Naive thymus-derived CD4-positive, alpha-beta T cell (primary cell): ENCODE results near the gene HOXC5. TPM values are rescaled to one million over a fixed set of nuclear protein-coding genes. Genes with fewer than 3 reads are reported as not detected.
A peak's percentile ranks its signal among the peaks of the same experiment; 100 is the strongest.

ENCODE experiments used
- ATAC-seq: fragments of 150-1000 bp; cut with Tn5 transposase; 2 replicates; pipeline ENCODE4 v1.10.0; 2021; ENCODE audit warnings: mild to moderate bottlenecking, moderate library complexity
- CTCF ChIA-PET: fragments of 350-600 bp; sonication (Branson Sonifier 250); formaldehyde crosslinking; loops from one replicate; lab custom pipeline; 2021; ENCODE audit warnings: antibody characterized with exemption; lab: Charles Lee
- POLR2A ChIA-PET: fragments of 350-600 bp; sonication (Branson Sonifier 250); formaldehyde crosslinking; loops from one replicate; lab custom pipeline; 2021; ENCODE audit warnings: antibody characterized with exemption, inconsistent platforms; lab: Charles Lee
- DNase-seq, 9 donors: peaks; one replicate each; pipeline versions ENCODE4 v3.0.0 to v3.0.0-alpha.2; 2020 to 2022; ENCODE audit warnings: mixed read lengths in 1 of 9
- H3K27ac ChIP-seq: one replicate; pipeline ENCODE4 v1.7.0; 2013; ENCODE audit warnings: mild to moderate bottlenecking, low read depth, low read length, moderate library complexity
- H3K27me3 ChIP-seq, 2 donors: one replicate each; pipeline ENCODE4 v1.7.0; 2013; ENCODE audit warnings: low read length in 2 of 2, mild to moderate bottlenecking in 2 of 2, moderate library complexity in 2 of 2; ENCODE audit not compliant: control insufficient read depth in 2 of 2, insufficient read depth in 2 of 2
- H3K36me3 ChIP-seq, 3 experiments: 1 replicate in 2 of 3; 2 replicates in 1 of 3; pipeline ENCODE4 v1.7.0; 2013; ENCODE audit warnings: low read length in 3 of 3, mild to moderate bottlenecking in 3 of 3, moderate library complexity in 1 of 3; ENCODE audit not compliant: insufficient read depth in 3 of 3, control insufficient read depth in 2 of 3
- H3K4me1 ChIP-seq, 2 donors: one replicate each; pipeline ENCODE4 v1.7.0; 2013; ENCODE audit warnings: low read length in 2 of 2, mild to moderate bottlenecking in 2 of 2, moderate library complexity in 1 of 2; ENCODE audit not compliant: control insufficient read depth in 2 of 2, insufficient read depth in 2 of 2
- H3K4me3 ChIP-seq: 2 replicates; pipeline ENCODE4 v1.7.0; 2013; ENCODE audit warnings: mild to moderate bottlenecking, low read length
- H3K9me3 ChIP-seq, 3 experiments: 1 replicate in 2 of 3; 2 replicates in 1 of 3; pipeline ENCODE4 v1.7.0; 2013; ENCODE audit warnings: low read length in 3 of 3; ENCODE audit not compliant: control insufficient read depth in 2 of 3
- H3K27ac Mint-ChIP-seq, 9 donors: one replicate each; pipeline ENCODE4 v1.8.0; 2020 to 2022; ENCODE audit warnings: mixed read lengths in 9 of 9, mild to moderate bottlenecking in 8 of 9, moderate library complexity in 5 of 9, inconsistent platforms in 2 of 9
- H3K27me3 Mint-ChIP-seq, 5 donors: one replicate each; pipeline ENCODE4 v1.8.0; 2021 to 2022; ENCODE audit warnings: mixed read lengths in 5 of 5, mild to moderate bottlenecking in 1 of 5
- H3K36me3 Mint-ChIP-seq, 5 donors: one replicate each; pipeline ENCODE4 v1.8.0; 2020 to 2022; ENCODE audit warnings: mixed read lengths in 5 of 5, mild to moderate bottlenecking in 3 of 5, inconsistent platforms in 1 of 5
- H3K4me1 Mint-ChIP-seq, 7 donors: one replicate each; pipeline ENCODE4 v1.8.0; 2020 to 2022; ENCODE audit warnings: mixed read lengths in 7 of 7, mild to moderate bottlenecking in 3 of 7, inconsistent platforms in 1 of 7
- H3K4me3 Mint-ChIP-seq, 10 donors: one replicate each; pipeline ENCODE4 v1.8.0; 2020 to 2022; ENCODE audit warnings: mild to moderate bottlenecking in 10 of 10, mixed read lengths in 10 of 10, moderate library complexity in 6 of 10, inconsistent platforms in 2 of 10
- H3K9me3 Mint-ChIP-seq, 11 donors: one replicate each; pipeline ENCODE4 v1.8.0; 2020 to 2022; ENCODE audit warnings: mixed read lengths in 11 of 11, mild to moderate bottlenecking in 4 of 11, inconsistent platforms in 1 of 11, moderate library complexity in 1 of 11
- intact Hi-C, 2 donors: fragments of 100-400 bp; cut with micrococcal nuclease; formaldehyde crosslinking; loops; one replicate each; pipeline ENCODE4 v1.15.1; 2023
- polyA plus RNA-seq, 2 donors: library from polyadenylated mRNA; unstranded; fragments of 300-500 nt; fragmentation: Illumina TruSeq; gene quantifications; one replicate each; pipeline ENCODE4 v1.2.3, GENCODE V29; 2021
- total RNA-seq, 6 experiments: library from RNA in 5 of 6; stranded (reverse) in 5 of 6; gene quantifications; 1 replicate in 5 of 6; 2 replicates in 1 of 6; pipeline ENCODE4 v1.2.3 and lab custom pipeline; 2021 to 2026

Gene HOXC5
- total and polyA plus RNA-seq, 7 experiments from 2014 or later = not detected

DNA sequence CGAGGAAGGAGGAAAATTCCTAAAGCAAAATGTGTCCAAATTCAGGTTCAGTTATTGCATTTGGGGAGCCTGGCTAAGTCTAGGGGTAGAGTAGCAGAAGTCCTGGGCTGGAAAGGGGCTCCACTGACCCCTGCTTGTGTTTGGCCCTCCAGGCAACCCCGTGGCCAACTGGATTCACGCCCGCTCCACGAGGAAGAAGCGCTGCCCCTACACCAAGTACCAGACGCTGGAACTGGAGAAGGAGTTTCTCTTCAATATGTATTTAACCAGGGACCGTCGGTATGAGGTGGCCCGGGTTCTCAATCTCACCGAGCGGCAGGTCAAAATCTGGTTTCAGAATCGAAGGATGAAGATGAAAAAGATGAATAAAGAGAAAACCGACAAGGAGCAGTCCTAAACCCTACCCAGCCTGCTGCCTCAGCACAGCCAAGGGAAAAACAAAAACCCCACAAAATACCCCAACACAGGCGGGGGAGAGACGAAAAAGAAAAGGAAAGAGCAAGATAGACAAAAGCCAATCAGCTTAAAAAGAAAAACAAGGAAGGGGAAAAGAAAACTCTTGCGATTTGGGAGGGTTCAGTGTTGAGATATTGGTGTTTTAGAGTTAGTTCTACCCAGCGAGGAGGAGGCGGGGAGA lies 30.5 kb upstream of the HOXC5 start:
- H3K27ac Mint-ChIP-seq = peak overlapping the region in 2 of 9 donors; percentile 18 to 73
- no peak overlapping the region for H3K4me3 Mint-ChIP-seq

DNA sequence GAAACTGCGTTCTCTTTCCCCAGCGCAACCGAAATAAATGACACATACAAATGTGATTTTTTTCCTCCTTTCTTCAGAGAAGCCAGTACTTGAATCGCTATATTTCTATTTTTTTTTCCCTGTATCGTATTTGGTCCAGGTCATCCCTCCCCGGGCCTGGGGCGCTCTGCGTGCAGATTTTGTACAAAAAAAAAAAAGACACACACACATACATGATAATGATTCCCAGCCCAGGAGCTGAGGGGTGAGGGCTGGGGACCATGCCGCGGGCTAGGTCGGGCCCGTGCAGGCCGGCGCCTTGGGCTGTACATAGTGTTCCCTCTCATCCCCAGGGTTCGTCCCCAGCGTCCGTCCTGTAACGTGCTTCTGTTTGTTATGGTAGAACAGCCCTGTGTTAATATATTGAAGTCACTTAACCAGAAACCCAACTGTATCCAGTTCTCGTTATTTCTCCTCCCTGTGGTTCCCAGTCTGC lies 29.9 kb upstream of the HOXC5 start:
- Histone ChIP-seq H3K4me3 (no peak overlapping the region), H3K4me1 (peaks cover 11 to 21% of the 10 kb centered on the region in 2 donors), H3K9me3 (no peaks in the 10 kb centered on the region), H3K36me3 (no peaks in the 10 kb centered on the region), H3K27ac (no peak overlapping the region), H3K27me3 (peaks cover 31 to 80% of the 10 kb centered on the region in 2 donors)
- DNase-seq = no peak
- H3K9me3 Mint-ChIP-seq = peaks cover 0 to 2% (median 0%) of the 10 kb centered on the region in 11 donors
- CTCF ChIA-PET = interaction anchor here (1.0 kb wide), 1 partner anchor 205 kb away, joined by 5 read pairs; no protein-coding TSS in a partner anchor
- no peak overlapping the region for H3K4me3 Mint-ChIP-seq
- intact Hi-C loops = loop anchor here in 1 of 2 donors (2.0 to 10.0 kb wide), 2 partner anchors 14 to 372 kb away; no protein-coding TSS in a partner anchor
- peaks cover 91 to 99% (median 93%) of the 10 kb centered on the region in 5 donors for H3K27me3 Mint-ChIP-seq
- no peaks in the 10 kb centered on the region for H3K36me3 Mint-ChIP-seq
- no peak for ATAC-seq
- POLR2A ChIA-PET = no interaction called here
- peaks cover 7 to 41% (median 22%) of the 10 kb centered on the region in 7 donors for H3K4me1 Mint-ChIP-seq
- no peak overlapping the region for H3K27ac Mint-ChIP-seq

More for the DNA sequence above, 30.5 kb upstream of the HOXC5 start:
- Histone ChIP-seq H3K4me3 (no peak overlapping the region), H3K4me1 (peaks cover 11 to 23% of the 10 kb centered on the region in 2 donors), H3K27me3 (peaks cover 32 to 82% of the 10 kb centered on the region in 2 donors), H3K9me3 (no peaks in the 10 kb centered on the region), H3K27ac (no peak overlapping the region), H3K36me3 (no peaks in the 10 kb centered on the region)
- CTCF ChIA-PET = interaction anchor here (1.0 kb wide), 1 partner anchor 205 kb away, joined by 5 read pairs; no protein-coding TSS in a partner anchor
- Mint-ChIP-seq H3K27me3 (peaks cover 91 to 99% (median 93%) of the 10 kb centered on the region in 5 donors), H3K4me1 (peaks cover 12 to 47% (median 26%) of the 10 kb centered on the region in 7 donors), H3K9me3 (peaks cover 0 to 2% (median 0%) of the 10 kb centered on the region in 11 donors), H3K36me3 (peaks cover 0 to 2% (median 0%) of the 10 kb centered on the region in 5 donors)
- intact Hi-C loops = loop anchor here in 1 of 2 donors (2.0 to 10.0 kb wide), 2 partner anchors 14 to 372 kb away; no protein-coding TSS in a partner anchor
- no peak for DNase-seq
- ATAC-seq = no peak
- POLR2A ChIA-PET = no interaction called here

GRCh38 chr12:54003625-54004024 lies 29.2 kb upstream of the HOXC5 start:
- Histone ChIP-seq H3K9me3 (no peaks in the 10 kb centered on the region), H3K36me3 (no peaks in the 10 kb centered on the region), H3K4me1 (peaks cover 11 to 21% of the 10 kb centered on the region in 2 donors), H3K27ac (no peak overlapping the region), H3K4me3 (no peak overlapping the region), H3K27me3 (peaks cover 29 to 78% of the 10 kb centered on the region in 2 donors)
- Mint-ChIP-seq H3K36me3 (no peaks in the 10 kb centered on the region), H3K4me1 (peaks cover 6 to 44% (median 22%) of the 10 kb centered on the region in 7 donors), H3K27ac (peak overlapping the region in 2 of 9 donors; percentile 4 to 60), H3K9me3 (peaks cover 0 to 2% (median 0%) of the 10 kb centered on the region in 11 donors), H3K4me3 (no peak overlapping the region), H3K27me3 (peaks cover 90 to 99% (median 93%) of the 10 kb centered on the region in 5 donors)
- ChIA-PET CTCF (interaction anchor here (0.6 to 7.0 kb wide), 3 partner anchors 188 to 258 kb away, joined by 3 to 71 read pairs (median 55); partner anchors contain the start of gene SMUG1), POLR2A (no interaction called here)
- intact Hi-C loops = loop anchor here in 1 of 2 donors (2.0 to 10.0 kb wide), 2 partner anchors 13 to 371 kb away; no protein-coding TSS in a partner anchor
- DNase-seq = no peak
- no peak for ATAC-seq

DNA sequence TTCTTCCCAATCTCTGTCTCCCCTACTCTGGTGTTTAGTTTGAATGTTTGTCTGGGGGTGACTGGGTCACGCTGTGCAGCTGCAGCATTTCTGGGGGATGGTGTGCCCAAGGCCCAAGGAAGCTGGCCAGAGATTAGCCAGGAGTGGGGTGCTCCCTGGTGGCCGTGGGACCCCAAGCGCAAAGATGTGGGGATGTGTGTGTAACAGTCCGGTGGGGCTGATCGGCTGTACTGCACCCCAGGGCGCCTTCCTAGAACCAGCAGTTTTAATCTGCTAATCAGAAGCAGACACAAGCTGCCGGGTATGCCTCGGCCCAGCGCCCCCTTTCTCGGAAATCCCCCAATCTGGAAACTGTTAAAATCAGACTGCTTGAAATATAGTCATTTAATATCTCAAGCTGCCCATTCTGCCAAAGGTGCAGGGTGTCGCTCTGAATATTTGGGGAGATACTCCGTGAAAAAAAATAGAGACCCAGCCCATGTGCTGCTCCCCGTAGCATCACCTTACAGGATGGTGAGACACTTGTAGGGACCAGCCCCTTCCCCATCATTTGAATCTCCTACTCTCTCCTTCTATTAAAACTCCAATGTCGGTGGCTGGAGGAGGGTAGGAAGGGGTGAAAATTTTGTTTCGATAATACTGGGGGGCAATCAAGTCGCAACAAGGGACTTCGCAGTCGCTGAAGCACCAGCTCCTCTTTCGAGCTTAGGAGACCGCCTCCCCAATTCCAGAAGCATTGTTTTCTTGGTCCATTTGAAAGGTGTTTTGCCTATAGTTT lies 28.6 kb upstream of the HOXC5 start:
- peaks cover 0 to 2% (median 0%) of the 10 kb centered on the region in 11 donors for H3K9me3 Mint-ChIP-seq
- H3K27me3 Mint-ChIP-seq = peaks cover 86 to 97% (median 90%) of the 10 kb centered on the region in 5 donors
- CTCF ChIA-PET = interaction anchor here (0.6 to 7.0 kb wide), 6 partner anchors 187 to 258 kb away, joined by 3 to 71 read pairs (median 24); partner anchors contain the start of gene SMUG1
- no peaks in the 10 kb centered on the region for H3K36me3 Mint-ChIP-seq
- Histone ChIP-seq H3K27ac (no peak overlapping the region), H3K27me3 (peaks cover 24 to 75% of the 10 kb centered on the region in 2 donors), H3K4me1 (peaks cover 11 to 24% of the 10 kb centered on the region in 2 donors), H3K36me3 (no peaks in the 10 kb centered on the region), H3K9me3 (no peaks in the 10 kb centered on the region), H3K4me3 (no peak overlapping the region)
- DNase-seq = no peak
- peaks cover 6 to 48% (median 24%) of the 10 kb centered on the region in 7 donors for H3K4me1 Mint-ChIP-seq
- no peak for ATAC-seq
- peak overlapping the region in 1 of 10 donors; percentile 80 for H3K4me3 Mint-ChIP-seq
- no peak overlapping the region for H3K27ac Mint-ChIP-seq
- POLR2A ChIA-PET = no interaction called here
- intact Hi-C loops = loop anchor here in 1 of 2 donors (10.0 kb wide), 1 partner anchor 371 kb away; no protein-coding TSS in a partner anchor

DNA sequence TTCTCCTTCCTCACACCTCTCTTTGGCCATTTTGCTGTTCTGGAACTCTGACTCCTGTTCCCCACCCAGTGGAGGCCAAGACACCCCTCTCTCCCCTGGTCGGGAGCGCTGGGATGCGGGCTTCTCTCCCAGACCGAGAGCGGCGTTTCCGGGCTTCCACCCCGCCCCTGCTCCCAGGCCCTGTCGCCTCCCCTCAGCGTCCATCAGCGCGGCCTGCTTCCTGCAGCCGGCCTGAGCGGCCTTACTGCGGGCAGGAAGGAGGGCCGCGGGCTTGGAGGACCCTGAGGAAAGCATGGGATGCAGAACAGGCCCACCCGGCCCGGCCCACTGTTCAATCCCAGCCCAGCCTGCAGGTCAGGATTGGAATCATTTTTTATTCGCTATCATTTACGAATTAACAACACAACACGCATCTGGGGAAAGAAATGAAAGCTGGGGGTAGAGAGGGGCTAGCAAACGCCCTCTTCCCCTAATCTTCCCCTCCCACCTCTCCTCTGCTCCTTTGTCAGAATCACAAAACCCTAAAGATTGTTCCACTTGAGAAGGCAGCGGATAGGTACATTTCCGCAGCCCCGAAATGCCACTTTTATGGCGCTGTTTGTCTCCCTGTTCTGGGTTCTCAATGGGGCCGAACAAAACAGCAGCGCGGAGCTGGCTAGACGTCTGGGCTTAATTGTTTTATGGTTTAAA lies 27.9 kb upstream of the HOXC5 start:
- H3K27ac ChIP-seq = no peak overlapping the region
- H3K27ac Mint-ChIP-seq = peak overlapping the region in 2 of 9 donors; percentile 6 to 42
- H3K9me3 ChIP-seq = no peaks in the 10 kb centered on the region
- DNase-seq = no peak
- peaks cover 12 to 22% of the 10 kb centered on the region in 2 donors for H3K4me1 ChIP-seq
- H3K27me3 ChIP-seq = peaks cover 19 to 76% of the 10 kb centered on the region in 2 donors
- intact Hi-C loops = loop anchor here (5.0 to 10.0 kb wide), 2 partner anchors 132 to 370 kb away; no protein-coding TSS in a partner anchor
- H3K27me3 Mint-ChIP-seq = peaks cover 86 to 97% (median 90%) of the 10 kb centered on the region in 5 donors
- peaks cover 6 to 48% (median 23%) of the 10 kb centered on the region in 7 donors for H3K4me1 Mint-ChIP-seq
- peaks cover 0 to 2% (median 0%) of the 10 kb centered on the region in 11 donors for H3K9me3 Mint-ChIP-seq
- ATAC-seq = no peak
- H3K4me3 ChIP-seq = no peak overlapping the region
- ChIA-PET POLR2A (interaction anchor here (0.7 kb wide), 1 partner anchor 211 kb away, joined by 3 read pairs; no protein-coding TSS in a partner anchor), CTCF (interaction anchor here (1.7 to 7.0 kb wide), 5 partner anchors 186 to 209 kb away, joined by 6 to 71 read pairs (median 37); partner anchors contain the start of gene SMUG1)
- H3K36me3 ChIP-seq = no peaks in the 10 kb centered on the region
- peak overlapping the region in 6 of 10 donors; percentile 15 to 91 (median 81) for H3K4me3 Mint-ChIP-seq
- no peaks in the 10 kb centered on the region for H3K36me3 Mint-ChIP-seq
